Measurements from ENCODE around the gene KCNC1.

The KCNC1 gene

DNA sequence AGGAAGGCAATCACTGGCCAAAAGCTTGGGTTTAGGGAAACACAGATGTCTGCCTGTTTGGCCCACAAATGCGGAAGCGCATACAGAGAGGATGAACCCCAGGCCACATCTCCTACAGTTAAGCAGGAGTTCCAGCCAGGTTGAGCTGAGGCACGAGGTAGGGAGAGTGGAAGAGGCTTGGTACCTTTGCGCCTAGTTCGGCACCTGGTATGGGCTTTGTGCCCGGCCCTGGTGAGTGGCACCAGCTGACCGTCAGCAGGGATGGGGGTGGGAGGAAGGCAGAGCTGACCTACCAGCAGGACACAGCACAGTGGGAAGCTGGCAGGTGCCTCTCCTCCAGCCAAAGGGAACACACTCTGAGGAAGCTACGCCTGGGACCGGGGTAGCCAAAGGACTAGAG is 57.6 kb downstream of the KCNC1 start:
- no peak for DNase-seq (ENCODE audit: low read depth in 3 of 3)

GRCh38 chr11:17793642-17794170 is 59.1 kb downstream of the KCNC1 start:
- DNase-seq (ENCODE audit: low read depth in 3 of 3): no peak

DNA sequence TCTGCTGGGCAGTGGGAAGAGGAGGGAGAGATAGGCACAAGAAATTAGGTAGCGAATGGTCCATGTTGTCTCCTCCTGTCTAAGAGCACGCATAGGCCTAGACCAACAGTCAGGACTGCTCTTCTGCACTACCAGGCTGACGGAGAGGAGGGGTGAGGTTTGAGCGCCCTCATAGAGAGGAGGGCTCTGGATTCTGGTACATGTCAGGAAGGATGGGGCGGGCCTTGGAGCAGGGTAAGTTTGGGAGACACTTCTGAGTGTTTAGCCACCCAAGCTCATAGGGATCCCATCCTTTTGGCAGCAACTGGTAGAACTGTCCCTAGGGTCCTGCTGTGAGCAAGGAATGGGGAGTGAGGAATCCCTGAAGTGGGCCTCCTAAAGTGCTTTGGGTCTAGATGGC is 60.4 kb downstream of the KCNC1 start:
- no peak for DNase-seq (ENCODE audit: low read depth in 3 of 3)

DNA sequence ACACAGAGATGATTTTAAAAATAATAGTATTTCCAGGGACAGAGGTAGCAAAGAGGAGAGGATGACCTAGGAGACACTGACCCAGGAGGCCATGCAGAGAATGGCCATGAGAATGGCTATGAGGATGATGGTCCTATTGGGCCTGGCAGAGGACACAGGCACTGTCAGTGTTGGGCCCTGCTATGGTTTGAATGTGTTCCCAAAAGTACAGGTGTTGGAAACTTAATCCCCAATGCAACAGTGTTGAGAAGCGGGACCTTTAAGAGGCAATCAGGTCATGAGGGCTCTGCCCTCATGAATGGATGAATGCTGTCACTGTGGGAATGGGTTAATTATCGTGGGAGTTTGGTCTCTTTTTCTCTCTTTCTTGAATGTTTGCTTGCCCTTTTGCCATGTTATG is 61.6 kb downstream of the KCNC1 start:
- DNase-seq (ENCODE audit: low read depth in 3 of 3): no peak

GRCh38 chr11:17798253-17798652 is 63.7 kb downstream of the KCNC1 start:
- DNase-seq (ENCODE audit: low read depth in 3 of 3): no peak

DNA sequence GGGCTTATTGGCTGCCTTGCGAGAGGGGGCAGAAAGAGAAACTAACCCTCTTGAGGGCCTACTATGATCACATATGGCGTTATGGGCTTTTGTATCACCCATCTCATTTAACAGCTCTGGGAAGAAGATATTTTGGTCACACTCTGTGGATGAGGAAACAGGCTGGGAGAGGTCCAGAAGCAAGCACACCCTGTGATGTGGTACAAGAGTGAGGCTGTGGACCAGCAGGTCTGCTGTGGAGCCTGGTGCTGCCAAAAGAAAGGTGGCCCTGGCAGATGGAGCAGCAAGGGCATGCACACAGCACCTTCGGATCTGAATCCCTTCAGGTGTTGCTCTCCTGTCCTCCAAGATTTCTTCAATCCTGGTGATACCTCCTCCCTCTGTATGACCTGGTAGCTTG is 64.1 kb downstream of the KCNC1 start:
- no peak for DNase-seq (ENCODE audit: low read depth in 3 of 3)

DNA sequence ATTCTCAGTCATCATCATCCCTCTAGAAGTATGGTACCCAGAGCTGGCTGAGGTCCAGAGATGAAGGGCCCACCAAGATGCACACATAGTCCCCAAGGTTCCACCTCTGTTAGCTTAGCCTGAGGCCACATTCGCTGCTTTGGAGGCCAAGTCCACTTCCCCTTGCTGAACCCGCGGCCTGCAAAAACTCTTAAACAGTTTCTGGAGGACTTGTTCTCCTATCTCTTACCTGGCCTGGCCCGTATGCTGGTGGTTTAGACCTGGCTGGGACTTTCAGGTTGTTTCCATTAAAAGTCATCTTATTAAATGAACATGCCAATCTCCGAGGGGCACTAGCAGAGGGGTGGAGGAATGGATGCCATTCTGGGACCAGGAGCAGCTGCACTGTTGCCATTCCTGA is 64.6 kb downstream of the KCNC1 start:
- no peak for DNase-seq (ENCODE audit: low read depth in 3 of 3)

GRCh38 chr11:17801166-17801565 is 66.6 kb downstream of the KCNC1 start:
- DNase-seq (ENCODE audit: low read depth in 3 of 3): no peak

GRCh38 chr11:17802491-17802890 is 67.9 kb downstream of the KCNC1 start:
- DNase-seq (ENCODE audit: low read depth in 3 of 3): no peak

DNA sequence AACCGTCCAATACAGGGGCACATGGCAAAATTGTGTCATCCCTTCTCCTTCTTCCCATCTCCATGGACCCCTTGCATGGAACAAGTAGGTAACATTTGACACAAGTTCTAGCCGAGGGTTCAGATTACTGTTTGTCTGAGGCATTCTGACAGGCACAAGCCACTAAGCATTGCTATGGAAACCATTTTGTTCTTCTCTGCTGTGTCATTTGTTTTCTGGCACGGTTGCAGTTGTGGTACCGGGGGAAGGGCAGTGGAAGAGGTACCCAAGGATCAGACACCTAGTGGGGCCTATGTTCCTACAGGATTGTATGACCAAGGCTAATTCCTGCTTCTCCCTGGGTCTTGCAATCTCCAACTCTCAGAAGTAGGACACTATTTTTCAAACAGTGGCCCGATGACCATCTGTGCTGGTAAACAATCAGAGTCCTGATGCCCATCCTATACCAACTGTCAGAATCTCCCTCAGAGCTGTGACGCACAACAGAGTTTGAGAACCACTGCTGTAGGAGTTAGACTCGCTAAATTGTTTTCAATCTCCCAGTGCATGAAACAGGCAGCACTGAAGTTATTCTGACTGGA is 69.3 kb downstream of the KCNC1 start:
- no peak for DNase-seq (ENCODE audit: low read depth in 3 of 3)

GRCh38 chr11:17805043-17805442 is 70.5 kb downstream of the KCNC1 start:
- no peak for DNase-seq (ENCODE audit: low read depth in 3 of 3)

DNA sequence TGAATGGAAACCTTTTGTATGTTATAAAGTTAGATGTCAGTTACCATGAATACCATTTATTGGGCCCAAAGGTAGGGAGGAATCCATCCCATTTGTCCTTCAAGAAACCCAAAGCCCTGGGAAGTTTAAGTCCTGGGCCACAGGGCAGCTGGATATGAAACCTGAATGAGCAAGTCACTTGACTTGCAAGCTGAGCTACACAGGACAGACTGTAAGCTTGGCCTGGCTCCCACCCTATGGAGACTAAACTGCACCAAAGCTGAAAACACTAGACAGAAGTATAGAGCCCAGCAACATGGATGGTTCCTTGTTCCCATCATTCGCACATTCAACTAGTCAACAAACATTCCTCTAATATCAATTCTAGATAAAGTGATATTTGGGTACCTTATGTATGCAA is 71.3 kb downstream of the KCNC1 start:
- DNase-seq (ENCODE audit: low read depth in 3 of 3): no peak

DNA sequence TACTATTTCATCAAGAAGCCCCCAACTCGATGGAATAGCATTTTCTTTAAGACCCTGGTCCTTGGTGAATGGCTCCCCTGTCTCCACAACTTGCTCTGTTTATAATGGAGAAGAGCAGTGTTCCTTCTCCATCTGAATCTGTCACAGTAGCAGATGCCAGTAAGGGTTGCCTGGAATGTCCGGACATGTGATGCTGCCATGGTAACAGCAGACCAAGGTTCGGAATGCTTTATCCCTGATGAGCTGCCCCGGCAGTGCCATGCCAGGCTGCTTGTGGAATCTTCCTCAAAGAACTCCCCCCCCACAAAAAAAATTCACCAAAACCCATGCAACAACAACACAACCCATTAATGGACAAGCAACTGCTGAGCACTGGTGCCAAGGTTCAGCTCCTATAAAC is 72.5 kb downstream of the KCNC1 start:
- DNase-seq (ENCODE audit: low read depth in 3 of 3): no peak

- DNase-seq (ENCODE audit: low read depth in 3 of 3): no peak
Observed at GRCh38 chr11:17810041-17810440, 75.5 kb downstream of the KCNC1 start.

DNA sequence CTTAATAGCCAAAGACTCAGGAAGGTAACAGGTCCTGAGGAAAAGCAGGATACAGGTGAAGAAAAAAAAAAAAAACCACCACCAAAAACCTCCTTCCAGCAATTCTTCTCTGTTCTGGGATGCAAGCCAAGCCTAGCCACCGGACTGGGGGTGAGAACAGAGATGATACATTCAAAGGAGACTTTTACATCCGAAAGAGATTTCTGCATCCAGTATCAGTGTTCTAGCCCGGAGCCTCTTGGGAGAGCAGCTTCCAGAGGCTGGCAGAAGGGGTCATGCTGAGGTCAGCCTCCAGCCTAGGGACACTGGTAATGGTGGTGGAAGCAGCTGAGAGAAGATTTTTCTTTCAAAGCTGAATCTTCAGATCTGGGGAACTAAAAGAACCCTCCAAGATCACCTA is 76.2 kb downstream of the KCNC1 start:
- no peak for DNase-seq (ENCODE audit: low read depth in 3 of 3)

- DNase-seq (ENCODE audit: low read depth in 3 of 3): no peak
Observed at GRCh38 chr11:17811352-17811751, 76.8 kb downstream of the KCNC1 start.

- no peak for DNase-seq (ENCODE audit: low read depth in 3 of 3)
Observed at GRCh38 chr11:17812091-17812864, 77.7 kb downstream of the KCNC1 start.

GRCh38 chr11:17812865-17813187 is 78.2 kb downstream of the KCNC1 start:
- DNase-seq (ENCODE audit: low read depth in 3 of 3): no peak

GRCh38 chr11:17813391-17814059 is 78.9 kb downstream of the KCNC1 start:
- DNase-seq (ENCODE audit: low read depth in 3 of 3): no peak

DNA sequence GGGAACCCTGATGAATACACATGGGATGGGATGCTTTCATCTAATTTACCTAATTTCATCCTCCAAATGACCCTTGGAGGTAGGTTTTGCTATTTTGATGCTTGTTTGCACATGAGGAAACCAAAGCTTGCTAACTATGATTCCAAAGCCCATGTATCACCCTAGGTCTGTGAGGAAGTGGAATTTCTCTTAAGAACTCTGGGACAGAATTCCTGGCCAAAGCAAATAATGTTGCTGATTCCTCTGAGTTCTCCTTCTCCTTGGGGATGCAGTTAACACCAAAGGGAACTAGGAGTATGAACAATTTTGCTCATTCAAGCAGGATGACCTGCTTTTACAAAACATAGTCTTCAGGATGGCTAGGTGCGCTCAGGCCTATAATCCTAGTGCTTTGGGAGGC is 80.0 kb downstream of the KCNC1 start:
- no peak for DNase-seq (ENCODE audit: low read depth in 3 of 3)

- DNase-seq (ENCODE audit: low read depth in 3 of 3): no peak
Observed at GRCh38 chr11:17816232-17816931, 81.8 kb downstream of the KCNC1 start.

DNA sequence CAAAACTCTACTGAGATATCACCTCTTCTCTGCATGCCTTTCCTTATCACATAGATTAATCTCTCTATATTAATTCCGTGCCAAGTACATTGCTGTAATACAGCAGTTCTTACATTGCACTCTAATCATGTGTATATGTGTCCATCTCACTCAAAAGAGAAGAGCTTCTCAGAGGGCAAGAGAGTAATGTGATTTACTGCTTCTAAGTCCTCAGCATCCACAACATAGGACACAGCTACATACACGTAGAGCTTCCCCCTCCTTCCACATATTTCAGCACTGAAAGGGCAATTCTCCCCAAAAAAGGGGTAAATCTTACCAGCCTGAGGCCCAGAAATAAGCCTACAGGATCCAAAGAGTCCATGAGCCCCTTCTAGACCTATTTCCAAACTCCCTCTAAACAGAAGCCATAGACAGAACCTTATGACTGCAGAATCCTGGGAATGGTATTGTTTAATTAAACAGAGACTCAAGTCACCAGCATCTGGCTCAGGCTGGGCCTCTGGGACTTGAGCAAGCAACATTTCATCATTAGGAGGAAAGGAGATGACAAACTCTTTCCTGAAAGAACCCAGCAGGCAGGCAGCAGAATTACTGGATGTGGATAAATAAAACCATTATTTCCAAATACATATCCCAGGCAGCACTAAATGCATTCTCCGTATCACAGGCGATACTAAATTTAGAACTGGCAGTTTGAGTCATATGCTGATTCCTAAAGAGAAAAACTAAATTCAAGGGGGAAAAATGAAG is 87.2 kb downstream of the KCNC1 start:
- no peak for DNase-seq (ENCODE audit: low read depth in 3 of 3)
